ENCODE data around the gene STEAP3.

DNA sequence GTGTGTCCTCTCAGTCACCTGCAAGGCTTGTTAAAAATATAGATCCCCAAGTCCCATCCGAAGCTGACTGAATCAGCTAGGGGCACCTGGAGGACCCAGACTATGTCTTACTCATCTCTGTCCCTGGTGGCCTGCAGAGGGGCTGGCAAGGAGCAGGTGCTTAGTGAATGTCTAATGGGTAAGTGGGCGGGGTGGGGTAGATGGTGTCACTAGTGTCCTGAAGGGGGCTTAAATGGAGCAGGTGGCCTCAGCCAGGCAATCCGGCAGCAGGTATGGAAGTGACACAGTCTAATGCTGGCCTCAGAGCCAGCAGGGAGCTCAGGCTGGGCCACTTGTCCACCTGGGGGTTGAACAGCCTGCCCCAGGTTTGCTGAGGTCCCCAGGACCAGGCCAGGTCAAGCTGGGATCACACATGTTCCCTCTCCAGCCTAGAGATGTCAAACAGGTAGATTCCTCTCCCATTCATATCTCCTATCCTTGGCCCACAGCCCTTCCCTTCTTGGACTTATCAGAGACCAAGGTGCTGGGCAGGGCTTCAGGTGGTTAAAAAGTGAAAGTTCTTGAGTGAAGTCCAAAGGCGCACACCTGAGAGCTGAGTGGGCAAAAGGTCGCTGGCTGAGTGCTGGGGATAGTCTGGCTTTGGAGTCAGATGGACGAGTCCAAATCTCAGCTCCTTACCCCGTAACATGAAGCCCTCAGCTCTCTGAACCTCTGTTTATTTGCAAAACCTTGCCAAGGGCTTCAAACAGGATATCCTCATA lies 1.7 kb downstream of the STEAP3 start:
- TF ChIP-seq, protein P1, sequence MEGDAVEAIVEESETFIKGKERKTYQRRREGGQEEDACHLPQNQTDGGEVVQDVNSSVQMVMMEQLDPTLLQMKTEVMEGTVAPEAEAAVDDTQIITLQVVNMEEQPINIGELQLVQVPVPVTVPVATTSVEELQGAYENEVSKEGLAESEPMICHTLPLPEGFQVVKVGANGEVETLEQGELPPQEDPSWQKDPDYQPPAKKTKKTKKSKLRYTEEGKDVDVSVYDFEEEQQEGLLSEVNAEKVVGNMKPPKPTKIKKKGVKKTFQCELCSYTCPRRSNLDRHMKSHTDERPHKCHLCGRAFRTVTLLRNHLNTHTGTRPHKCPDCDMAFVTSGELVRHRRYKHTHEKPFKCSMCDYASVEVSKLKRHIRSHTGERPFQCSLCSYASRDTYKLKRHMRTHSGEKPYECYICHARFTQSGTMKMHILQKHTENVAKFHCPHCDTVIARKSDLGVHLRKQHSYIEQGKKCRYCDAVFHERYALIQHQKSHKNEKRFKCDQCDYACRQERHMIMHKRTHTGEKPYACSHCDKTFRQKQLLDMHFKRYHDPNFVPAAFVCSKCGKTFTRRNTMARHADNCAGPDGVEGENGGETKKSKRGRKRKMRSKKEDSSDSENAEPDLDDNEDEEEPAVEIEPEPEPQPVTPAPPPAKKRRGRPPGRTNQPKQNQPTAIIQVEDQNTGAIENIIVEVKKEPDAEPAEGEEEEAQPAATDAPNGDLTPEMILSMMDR (IDR thresholded peaks at IDR 0.05), result no peak
- TF ChIP-seq ESRRA (IDR thresholded peaks at IDR 0.05; ENCODE audit: borderline replicate concordance, low read length) (no peak), POLR2A (IDR thresholded peaks at IDR 0.05; ENCODE audit: low read length) (no peak), RAD21 (conservative IDR thresholded peaks at IDR 0.05 in 1 of 2, IDR thresholded peaks at IDR 0.05 in 1 of 2) (no peak), FOXS1 (CRISPR knock-in tag; IDR thresholded peaks at IDR 0.05) (no peak)
- TF ChIP-seq, protein P2, sequence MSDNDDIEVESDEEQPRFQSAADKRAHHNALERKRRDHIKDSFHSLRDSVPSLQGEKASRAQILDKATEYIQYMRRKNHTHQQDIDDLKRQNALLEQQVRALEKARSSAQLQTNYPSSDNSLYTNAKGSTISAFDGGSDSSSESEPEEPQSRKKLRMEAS (IDR thresholded peaks at IDR 0.05), result no peak

All from A549 (cell line).